Thoracic aorta (tissue), 2 donors: Measurements from ENCODE around the gene SIPA1L2. TPM values are rescaled to one million over a fixed set of nuclear protein-coding genes. Genes with fewer than 3 reads are reported as not detected.

Experiments
- ATAC-seq: fragments of 150-250 bp; one replicate; pipeline ENCODE4 v1.8.0; 2017; ENCODE audit warnings: low read depth; ENCODE audit not compliant: insufficient number of reproducible peaks, low FRiP score
- DNase-seq: peaks from one replicate; pipeline ENCODE4 v3.0.0-alpha.2; 2020; ENCODE audit warnings: low spot score
- H3K27ac ChIP-seq, 2 donors: fragments of 200-600 bp; sonication (generic); 1 replicate in 1 of 2; 2 replicates in 1 of 2; pipeline ENCODE4 v1.5.1; 2016; ENCODE audit warnings: mild to moderate bottlenecking in 2 of 2, moderate library complexity in 2 of 2
- H3K27me3 ChIP-seq: fragments of 200-600 bp; sonication (generic); replicated peaks from 2 replicates; pipeline ENCODE4 v1.6.0; 2016; ENCODE audit warnings: mild to moderate bottlenecking; ENCODE audit not compliant: insufficient read depth
- H3K36me3 ChIP-seq: fragments of 200-600 bp; sonication (generic); one replicate; pipeline ENCODE4 v1.5.1; 2016
- H3K4me1 ChIP-seq, 2 donors: fragments of 200-600 bp; sonication (generic); 1 replicate in 1 of 2; 2 replicates in 1 of 2; pipeline versions ENCODE4 v1.5.1 to v1.6.0; 2016; ENCODE audit warnings: low read depth in 2 of 2, mild to moderate bottlenecking in 1 of 2; ENCODE audit not compliant: control insufficient read depth in 1 of 2
- H3K4me3 ChIP-seq: fragments of 200-600 bp; sonication (generic); 2 replicates; pipeline ENCODE4 v1.5.1; 2016; ENCODE audit warnings: mild to moderate bottlenecking
- H3K9me3 ChIP-seq: fragments of 200-600 bp; sonication (generic); 2 replicates; pipeline ENCODE4 v1.5.1; 2016
- CTCF ChIP-seq: fragments of 200-600 bp; sonication (generic); IDR thresholded peaks from one replicate; pipeline ENCODE4 v1.5.1; 2019; ENCODE audit warnings: antibody characterized with exemption
- total RNA-seq, 2 donors: library from RNA; depleted of rRNA; stranded (reverse); fragments of >200 nt; gene quantifications; one replicate each; pipeline versions ENCODE4 v1.1.0 to v1.2.3, GENCODE V29; 2016

Gene SIPA1L2
- total RNA-seq, 2 donors from 2014 or later, result 13.0 to 20.4 TPM

DNA sequence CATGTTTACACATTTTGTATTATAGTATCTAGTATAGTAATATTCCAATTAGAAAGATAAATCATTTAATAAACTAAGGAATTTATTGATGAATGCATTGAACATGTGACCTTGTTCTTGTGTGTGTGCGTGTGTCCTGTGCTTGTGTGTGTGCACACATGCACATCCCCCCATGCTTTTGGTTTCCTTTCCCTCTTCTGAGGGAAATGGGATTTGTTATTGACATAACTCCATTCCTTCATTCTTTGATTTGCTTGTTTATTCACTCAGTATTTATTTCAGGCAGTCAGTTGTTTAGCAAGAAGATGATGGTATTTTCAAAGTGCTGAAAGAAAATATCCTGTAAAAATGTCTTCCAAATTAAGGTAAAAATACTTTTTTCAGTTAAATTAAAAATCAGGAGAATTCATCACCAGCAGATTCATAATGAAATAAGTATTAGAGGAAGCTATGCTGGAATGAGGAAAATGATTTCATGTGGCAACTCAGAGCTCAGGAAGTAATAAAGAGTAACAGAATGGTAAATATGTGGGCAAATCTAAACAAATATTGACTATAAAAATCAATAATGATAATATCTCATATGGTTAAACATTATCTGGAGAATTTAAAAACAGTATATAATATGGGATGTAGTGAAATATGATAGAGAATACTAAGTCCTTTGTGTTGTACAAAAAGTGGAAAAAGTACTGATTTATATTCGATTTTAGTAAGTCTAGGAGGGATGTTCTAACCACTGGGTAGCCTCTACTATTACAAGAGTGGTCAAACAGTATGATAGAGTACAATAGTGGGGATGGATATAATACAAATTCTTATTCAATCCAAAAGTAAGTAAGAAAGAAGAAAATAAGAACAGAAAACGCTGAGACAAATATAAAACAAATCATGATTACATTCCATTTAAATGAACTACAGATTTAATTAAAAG lies 35.2 kb upstream of the SIPA1L2 start:
- no peaks in the 10 kb centered on the region for H3K27me3 ChIP-seq
- H3K27ac ChIP-seq, result no peak overlapping the region
- DNase-seq (no peak), ATAC-seq (no peak)
- H3K4me1 ChIP-seq, result no peaks in the 10 kb centered on the region
- no peaks in the 10 kb centered on the region for H3K9me3 ChIP-seq
- H3K4me3 ChIP-seq, result no peak overlapping the region
- no peaks in the 10 kb centered on the region for H3K36me3 ChIP-seq
- TF ChIP-seq CTCF, result no peak

GRCh38 chr1:232662910-232663309 lies 33.0 kb upstream of the SIPA1L2 start:
- TF ChIP-seq CTCF, result no peak
- no peaks in the 10 kb centered on the region for H3K4me1 ChIP-seq
- no peaks in the 10 kb centered on the region for H3K27me3 ChIP-seq
- ATAC-seq, result no peak
- no peak overlapping the region for H3K4me3 ChIP-seq
- H3K36me3 ChIP-seq, result no peaks in the 10 kb centered on the region
- no peaks in the 10 kb centered on the region for H3K9me3 ChIP-seq
- no peak for DNase-seq
- no peak overlapping the region for H3K27ac ChIP-seq

GRCh38 chr1:232658386-232658785 lies 28.5 kb upstream of the SIPA1L2 start:
- no peaks in the 10 kb centered on the region for H3K36me3 ChIP-seq
- TF ChIP-seq CTCF, result no peak
- H3K4me1 ChIP-seq, result no peaks in the 10 kb centered on the region
- no peaks in the 10 kb centered on the region for H3K9me3 ChIP-seq
- ATAC-seq (no peak), DNase-seq (no peak)
- H3K4me3 ChIP-seq, result no peak overlapping the region
- no peaks in the 10 kb centered on the region for H3K27me3 ChIP-seq
- H3K27ac ChIP-seq, result no peak overlapping the region

- DNase-seq (no peak), ATAC-seq (no peak)
- H3K36me3 ChIP-seq, result no peaks in the 10 kb centered on the region
- no peaks in the 10 kb centered on the region for H3K27me3 ChIP-seq
- H3K9me3 ChIP-seq, result no peaks in the 10 kb centered on the region
- H3K4me3 ChIP-seq, result no peak overlapping the region
- no peaks in the 10 kb centered on the region for H3K4me1 ChIP-seq
- H3K27ac ChIP-seq, result no peak overlapping the region
- no peak for TF ChIP-seq CTCF
Measured at GRCh38 chr1:232657426-232658005, 27.6 kb upstream of the SIPA1L2 start.

GRCh38 chr1:232655746-232656085 lies 25.8 kb upstream of the SIPA1L2 start:
- no peak for TF ChIP-seq CTCF
- DNase-seq (no peak), ATAC-seq (no peak)
- no peaks in the 10 kb centered on the region for H3K9me3 ChIP-seq
- no peak overlapping the region for H3K27ac ChIP-seq
- H3K4me3 ChIP-seq, result no peak overlapping the region
- no peaks in the 10 kb centered on the region for H3K36me3 ChIP-seq
- H3K27me3 ChIP-seq, result no peaks in the 10 kb centered on the region
- no peaks in the 10 kb centered on the region for H3K4me1 ChIP-seq
